HTR-8/SVneo (cell line): ENCODE results near the gene ANKRD60.

ENCODE experiments used
- DNase-seq: peaks from one replicate; pipeline ENCODE4 v3.0.0; 2011; ENCODE audit warnings: low spot score, mixed read lengths; ENCODE audit not compliant: insufficient read length
- FAIRE-seq: peaks from 2 replicates; lab custom pipeline; 2011; peaks lifted over from hg19 to GRCh38; lab: Jason Lieb, UNC

ANKRD60 gene

DNA sequence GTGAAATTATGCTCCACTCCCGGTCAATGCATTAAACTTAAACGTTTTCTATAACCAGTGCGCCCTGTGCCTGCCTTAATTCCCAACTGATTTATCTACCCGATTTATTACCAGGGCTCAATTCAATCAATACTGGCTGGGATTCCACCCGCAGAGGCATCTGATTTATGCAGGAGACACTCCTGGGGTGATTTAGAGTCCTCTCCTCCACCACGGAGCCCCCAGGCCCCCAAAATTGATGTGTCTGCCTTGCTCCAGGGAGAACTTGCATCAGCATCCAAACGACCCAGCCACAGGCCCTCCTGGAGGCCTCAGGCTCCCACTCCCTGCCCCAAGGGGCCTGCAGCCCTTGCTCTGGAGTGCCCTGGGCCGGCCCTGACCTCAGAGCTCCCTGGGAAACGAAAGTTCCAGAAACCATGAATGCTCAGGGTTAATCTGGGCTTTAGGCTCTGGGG, 29.5 kb downstream of the ANKRD60 start:
- FAIRE-seq (no peak), DNase-seq (no peak)

- no peak for DNase-seq
- FAIRE-seq = peak; percentile 97
Measured at GRCh38 chr20:58198384-58198783, 30.1 kb downstream of the ANKRD60 start.

- FAIRE-seq (no peak), DNase-seq (no peak)
Measured at GRCh38 chr20:58197185-58197469, 31.3 kb downstream of the ANKRD60 start.

DNA sequence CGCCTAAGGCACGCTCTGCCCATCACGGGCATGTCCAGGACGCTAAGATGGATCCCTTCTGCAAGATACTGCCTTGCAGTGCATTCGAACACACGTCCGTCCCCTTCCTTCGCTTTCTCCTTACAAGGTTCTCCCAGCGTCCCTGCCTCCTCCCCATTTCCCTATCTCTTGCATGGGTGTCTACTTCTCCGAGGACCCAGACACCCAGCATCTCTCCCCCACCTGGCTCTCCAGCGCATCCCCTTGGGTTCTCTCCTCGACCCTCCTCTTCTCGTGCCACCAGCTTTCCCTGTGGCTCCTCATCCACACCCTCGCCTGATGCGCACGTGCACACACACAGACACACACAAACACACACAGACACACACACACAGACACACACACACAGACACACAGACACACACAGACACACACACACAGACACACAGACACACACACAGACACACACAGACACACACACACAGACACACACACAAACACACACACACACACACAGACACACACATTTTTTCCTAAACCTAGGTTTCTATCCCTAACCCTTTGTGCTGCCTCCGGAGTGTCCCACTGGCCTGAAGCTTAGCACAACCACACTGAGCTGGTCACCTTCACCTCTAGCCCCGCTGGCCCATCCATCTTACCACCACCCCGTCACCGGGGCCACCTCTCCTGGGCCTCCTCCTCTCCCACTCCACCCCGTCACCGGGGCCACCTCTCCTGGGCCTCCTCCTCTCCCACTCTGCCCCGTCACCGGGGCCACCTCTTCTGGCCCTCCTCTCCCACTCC, 31.9 kb downstream of the ANKRD60 start:
- FAIRE-seq (peak; percentile 100), DNase-seq (peak; percentile 63)

- DNase-seq (no peak), FAIRE-seq (peak; percentile 86)
Measured at GRCh38 chr20:58195047-58195446, 33.4 kb downstream of the ANKRD60 start.

GRCh38 chr20:58194175-58194791, 34.2 kb downstream of the ANKRD60 start:
- DNase-seq = no peak
- FAIRE-seq = no peak

DNA sequence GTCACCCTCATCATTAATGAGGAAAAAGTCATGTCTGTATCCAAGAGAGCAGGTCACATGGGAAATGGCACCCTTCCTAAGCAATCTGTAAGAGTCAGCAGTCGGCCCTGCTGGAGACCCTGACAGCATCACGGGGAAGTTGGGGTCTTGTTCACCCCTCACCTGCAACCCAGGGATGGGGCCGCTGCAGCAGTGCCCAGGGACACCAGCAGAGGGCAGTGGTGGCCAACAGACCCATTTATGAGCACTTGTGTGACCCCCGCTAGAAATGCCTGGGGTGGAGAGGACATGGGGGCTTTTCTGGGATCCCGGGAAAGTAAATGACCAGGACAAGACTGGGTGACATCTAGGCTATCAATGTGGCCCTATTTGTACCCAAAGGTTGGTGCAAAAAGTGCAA, 35.9 kb downstream of the ANKRD60 start:
- peak; percentile 66 for DNase-seq

GRCh38 chr20:58192065-58192464, 36.4 kb downstream of the ANKRD60 start:
- DNase-seq (no peak), FAIRE-seq (peak; percentile 99)

More for the DNA sequence above, 35.9 kb downstream of the ANKRD60 start:
- no peak for FAIRE-seq

DNA sequence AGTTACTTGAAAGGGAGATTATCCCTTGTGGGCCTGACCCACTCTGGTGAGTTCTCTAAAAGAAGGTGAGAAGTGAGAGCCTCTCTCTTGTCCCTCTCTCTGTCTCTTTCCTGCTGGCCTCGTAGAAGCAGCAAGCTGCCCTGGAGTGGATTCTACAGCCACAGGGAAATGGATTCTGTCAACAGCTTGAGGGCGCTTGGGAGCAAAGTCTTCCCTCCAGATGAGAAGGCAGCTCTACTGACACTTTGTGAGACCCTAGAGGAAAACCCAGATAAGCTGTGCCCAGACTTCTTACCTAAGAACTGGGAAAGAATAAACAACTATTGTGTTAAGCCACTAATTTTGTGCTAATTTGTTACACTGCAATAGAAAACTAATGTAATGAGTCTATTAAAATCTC, 39.9 kb downstream of the ANKRD60 start:
- no peak for DNase-seq

DNA sequence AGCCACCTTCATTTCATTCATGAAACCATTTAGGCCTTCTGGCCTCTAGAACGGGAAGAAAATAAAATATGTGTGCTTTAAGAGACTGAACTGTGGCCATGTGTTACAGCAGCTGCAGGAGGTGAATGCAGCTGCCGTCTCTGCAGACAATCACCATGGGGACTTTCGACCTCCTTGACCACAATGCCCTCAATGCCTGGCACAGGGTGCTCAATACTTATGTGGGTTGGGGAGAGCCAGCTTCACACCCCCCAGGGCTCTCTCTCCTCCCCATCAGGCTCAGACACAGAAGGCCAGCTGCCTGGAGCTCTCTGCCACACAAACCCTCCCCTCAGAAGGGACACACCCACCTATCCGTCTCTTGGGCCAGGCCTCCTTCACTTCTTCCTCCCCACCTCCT, 43.5 kb downstream of the ANKRD60 start:
- DNase-seq = no peak
- FAIRE-seq = no peak

More for the DNA sequence above, 39.9 kb downstream of the ANKRD60 start:
- peak; percentile 89 for FAIRE-seq

GRCh38 chr20:58184063-58184462, 44.4 kb downstream of the ANKRD60 start:
- DNase-seq (no peak), FAIRE-seq (peak; percentile 55)

DNA sequence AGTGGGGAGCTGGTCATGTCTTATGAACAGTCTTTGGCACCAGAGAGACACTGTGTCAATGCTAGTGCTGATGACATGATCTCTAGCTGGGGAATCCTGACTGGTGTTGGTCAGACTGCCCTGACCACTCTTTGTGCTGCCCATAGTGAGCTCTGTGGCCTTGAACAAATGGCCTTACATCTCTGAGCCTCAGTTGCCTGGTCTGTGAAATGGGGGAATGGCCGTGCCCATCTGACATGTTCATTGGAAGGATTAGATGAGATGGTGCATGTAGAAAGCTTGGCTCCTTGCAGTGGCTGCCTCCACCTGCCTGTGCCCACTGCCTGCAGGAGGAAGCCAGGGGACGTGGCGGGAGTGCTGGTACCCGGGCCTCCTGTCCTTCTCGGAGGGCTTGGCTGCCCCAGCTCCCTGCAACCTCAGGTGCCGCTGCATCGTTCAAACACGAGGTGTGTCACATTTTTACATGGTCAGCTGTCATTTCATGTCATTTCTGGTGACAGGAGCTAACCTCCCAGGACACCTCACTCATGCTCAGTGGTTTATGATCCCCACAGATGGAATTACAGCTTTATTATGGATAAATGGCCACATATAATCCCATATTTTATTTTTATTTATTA, 45.8 kb downstream of the ANKRD60 start:
- DNase-seq (no peak), FAIRE-seq (peak; percentile 77)

- FAIRE-seq (peak; percentile 99), DNase-seq (peak; percentile 94)
Measured at GRCh38 chr20:58179432-58180099, 48.9 kb downstream of the ANKRD60 start.

- no peak for FAIRE-seq
- DNase-seq = no peak
Measured at GRCh38 chr20:58179083-58179431, 49.4 kb downstream of the ANKRD60 start.

- FAIRE-seq = peak; percentile 52
- DNase-seq = no peak
Measured at GRCh38 chr20:58177799-58178198, 50.7 kb downstream of the ANKRD60 start.

DNA sequence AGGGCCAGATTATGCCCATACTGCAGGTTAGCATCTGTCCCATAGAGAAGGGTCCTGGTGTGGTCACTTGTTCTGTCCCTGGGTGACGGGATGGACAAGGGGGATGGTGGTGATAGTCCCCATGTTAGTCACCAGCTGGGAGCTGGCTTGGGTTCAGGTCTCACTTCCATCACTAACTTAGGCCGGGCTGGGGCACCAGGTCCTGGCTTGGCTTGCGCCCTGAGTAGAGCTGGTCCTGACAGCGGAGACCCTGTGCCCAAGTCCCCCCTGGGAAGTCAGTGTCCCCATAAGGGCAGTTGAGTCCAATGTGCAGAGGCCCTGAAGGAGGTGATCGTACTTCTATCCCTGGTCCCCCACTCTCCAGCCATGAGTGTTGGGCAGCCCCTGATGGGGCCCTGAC, 52.6 kb downstream of the ANKRD60 start:
- FAIRE-seq = peak; percentile 92

DNA sequence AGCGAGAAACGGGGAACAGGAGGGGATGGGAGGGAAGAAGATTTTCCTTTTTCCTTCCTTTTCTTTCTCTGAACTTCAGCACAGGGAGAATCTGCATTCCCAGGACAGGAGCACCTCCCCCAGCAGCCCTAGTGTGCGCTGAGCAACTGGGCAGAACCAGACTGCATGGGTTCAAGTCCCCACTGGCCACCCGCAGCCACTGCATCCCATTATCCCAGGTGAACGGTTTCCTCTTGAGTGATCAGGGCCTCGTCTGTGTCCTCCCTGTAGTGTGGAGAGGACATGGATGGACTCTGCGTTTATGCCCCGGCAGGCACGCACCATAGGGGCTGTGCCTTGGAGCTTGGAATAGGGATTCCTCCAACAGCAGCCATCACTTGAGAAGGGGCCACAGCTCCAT, 53.0 kb downstream of the ANKRD60 start:
- FAIRE-seq (no peak), DNase-seq (no peak)

More for the DNA sequence above, 52.6 kb downstream of the ANKRD60 start:
- no peak for DNase-seq

DNA sequence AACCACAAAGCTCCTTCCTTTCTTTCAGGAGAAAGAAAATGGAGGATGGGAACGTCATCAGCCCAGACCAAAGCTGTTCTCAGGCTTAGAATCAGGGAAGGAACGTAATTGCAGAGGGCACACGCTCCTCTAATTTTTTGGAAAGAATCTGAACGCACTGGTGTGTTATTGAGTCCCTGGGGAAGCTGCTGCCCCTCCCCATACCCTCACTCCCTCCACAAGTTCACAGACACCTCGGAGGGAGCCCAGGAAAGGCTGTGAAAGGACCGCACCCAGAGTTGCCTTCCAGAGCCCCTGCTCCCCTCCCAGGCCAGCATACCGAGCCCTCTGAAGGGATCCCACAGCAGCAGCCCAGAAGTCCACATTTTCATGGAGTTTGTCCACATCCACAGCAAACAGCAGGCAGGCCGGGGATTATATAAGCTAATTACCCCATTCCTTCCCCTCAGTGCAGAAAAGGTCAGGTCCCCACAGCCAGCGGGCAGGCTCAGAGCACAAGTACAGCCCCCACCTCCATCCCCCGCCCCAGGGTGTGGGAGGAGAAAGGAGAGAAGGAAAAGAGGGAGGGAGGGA, 53.7 kb downstream of the ANKRD60 start:
- DNase-seq (no peak), FAIRE-seq (peak; percentile 76)

DNA sequence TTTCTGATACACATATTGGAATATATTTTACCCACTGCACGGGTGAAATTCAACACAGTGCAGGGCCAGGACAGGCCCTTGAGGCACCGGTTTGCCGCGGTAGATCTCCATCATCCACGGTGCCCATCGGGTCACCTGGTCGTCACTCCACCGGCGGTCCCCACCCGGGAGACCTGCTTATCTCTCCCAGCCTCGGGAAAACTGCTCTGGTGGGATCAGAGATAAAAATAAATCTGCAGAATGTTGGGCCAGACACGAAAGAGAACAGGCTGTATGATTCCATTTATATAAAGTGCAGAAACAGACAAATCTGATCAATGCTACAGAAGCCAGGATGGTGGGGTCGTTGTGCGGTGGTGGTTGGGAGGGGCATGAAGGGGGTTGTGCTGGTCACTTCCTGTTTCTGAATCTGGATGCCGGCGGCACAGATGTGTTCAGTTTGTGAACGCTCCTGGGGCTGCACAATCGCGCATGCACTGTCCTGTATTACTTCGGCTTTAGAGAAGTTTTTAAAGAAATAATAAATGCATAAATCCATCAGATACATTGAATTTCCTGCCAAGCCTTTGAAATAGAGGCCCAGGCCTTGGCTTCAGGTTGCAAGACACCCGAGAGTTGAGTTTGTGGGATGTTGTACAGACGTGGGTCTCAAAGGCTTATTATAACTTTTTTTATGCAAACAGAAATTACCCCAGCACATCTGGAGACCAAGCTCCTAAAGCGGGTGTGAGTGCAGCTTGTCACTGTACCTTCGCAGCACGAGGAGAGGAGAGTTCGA, 54.3 kb downstream of the ANKRD60 start:
- FAIRE-seq (peak; percentile 69), DNase-seq (no peak)

DNA sequence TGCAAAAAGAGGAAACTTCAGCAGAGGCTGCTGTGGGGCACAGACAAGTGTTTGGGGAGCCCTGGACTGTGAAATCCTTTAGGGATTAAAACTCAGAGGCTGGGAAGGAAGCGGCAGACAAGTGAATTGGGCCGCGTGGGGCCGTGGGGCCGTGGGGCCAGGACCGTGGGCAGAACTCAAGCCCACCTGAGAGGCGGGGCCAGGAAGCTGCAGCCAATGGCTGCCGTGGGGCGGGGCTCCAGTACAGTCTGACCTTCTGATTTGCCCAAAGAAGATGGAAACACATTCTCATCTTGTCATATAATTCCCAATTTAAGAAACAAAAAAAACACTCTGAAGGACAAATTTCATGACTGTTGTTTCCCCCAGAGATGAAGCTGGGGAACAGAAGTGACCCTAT, 55.4 kb downstream of the ANKRD60 start:
- no peak for DNase-seq
- peak; percentile 58 for FAIRE-seq
